CD8-positive, alpha-beta memory T cell (primary cell): Measurements from ENCODE around the gene NUDT1. TPM values are rescaled to one million over a fixed set of nuclear protein-coding genes. Genes with fewer than 3 reads are reported as not detected.

Source experiments
- CTCF ChIA-PET: fragments of 350-600 bp; sonication (Branson Sonifier 250); formaldehyde crosslinking; loops from one replicate; lab custom pipeline; 2021; ENCODE audit warnings: antibody characterized with exemption; lab: Charles Lee
- POLR2A ChIA-PET: fragments of 350-600 bp; sonication (Branson Sonifier 250); formaldehyde crosslinking; loops from one replicate; lab custom pipeline; 2021; ENCODE audit warnings: antibody characterized with exemption; lab: Charles Lee
- DNase-seq, 5 donors: peaks; one replicate each; pipeline versions ENCODE4 v3.0.0 to v3.0.0-alpha.2; 2020 to 2022; ENCODE audit warnings: mixed read lengths in 1 of 5
- H3K27ac ChIP-seq: one replicate; pipeline ENCODE4 v1.7.0; 2013; ENCODE audit warnings: low read depth, mild to moderate bottlenecking, low read length, moderate library complexity
- H3K27me3 ChIP-seq: 2 replicates; pipeline ENCODE4 v1.7.0; 2013; ENCODE audit warnings: low read length, mild to moderate bottlenecking; ENCODE audit not compliant: insufficient read depth, poor library complexity, severe bottlenecking
- H3K36me3 ChIP-seq: 2 replicates; pipeline ENCODE4 v1.7.0; 2013; ENCODE audit warnings: mild to moderate bottlenecking, low read length, moderate library complexity; ENCODE audit not compliant: insufficient read depth
- H3K4me1 ChIP-seq: 2 replicates; pipeline ENCODE4 v1.7.0; 2013; ENCODE audit warnings: mild to moderate bottlenecking, low read length, moderate library complexity; ENCODE audit not compliant: insufficient read depth
- H3K4me3 ChIP-seq: 2 replicates; pipeline ENCODE4 v1.7.0; 2013; ENCODE audit warnings: mild to moderate bottlenecking, low read length
- H3K9me3 ChIP-seq: 2 replicates; pipeline ENCODE4 v1.7.0; 2013; ENCODE audit warnings: mild to moderate bottlenecking, low read length
- H3K27ac Mint-ChIP-seq, 8 donors: one replicate each; pipeline ENCODE4 v1.8.0; 2020 to 2021; ENCODE audit warnings: mixed read lengths in 8 of 8, mild to moderate bottlenecking in 6 of 8, inconsistent platforms in 3 of 8, moderate library complexity in 3 of 8
- H3K27me3 Mint-ChIP-seq, 2 donors: one replicate each; pipeline ENCODE4 v1.8.0; 2020 to 2021; ENCODE audit warnings: mixed read lengths in 2 of 2, mild to moderate bottlenecking in 1 of 2, moderate library complexity in 1 of 2
- H3K36me3 Mint-ChIP-seq, 3 donors: one replicate each; pipeline ENCODE4 v1.8.0; 2020 to 2021; ENCODE audit warnings: mixed read lengths in 3 of 3, inconsistent platforms in 1 of 3, mild to moderate bottlenecking in 1 of 3
- H3K4me1 Mint-ChIP-seq, 3 donors: one replicate each; pipeline ENCODE4 v1.8.0; 2020 to 2021; ENCODE audit warnings: mixed read lengths in 3 of 3, inconsistent platforms in 1 of 3, mild to moderate bottlenecking in 1 of 3
- H3K4me3 Mint-ChIP-seq, 7 donors: one replicate each; pipeline ENCODE4 v1.8.0; 2020 to 2021; ENCODE audit warnings: mixed read lengths in 7 of 7, mild to moderate bottlenecking in 6 of 7, moderate library complexity in 4 of 7, inconsistent platforms in 2 of 7
- H3K9me3 Mint-ChIP-seq, 5 donors: one replicate each; pipeline ENCODE4 v1.8.0; 2020 to 2022; ENCODE audit warnings: mixed read lengths in 5 of 5, mild to moderate bottlenecking in 3 of 5, moderate library complexity in 2 of 5, inconsistent platforms in 1 of 5
- polyA plus RNA-seq: library from polyadenylated mRNA; unstranded; fragments of 300-500 nt; fragmentation: Illumina TruSeq; gene quantifications from one replicate; pipeline ENCODE4 v1.2.3, GENCODE V29; 2021
- total RNA-seq, 2 experiments: library from RNA; stranded (reverse); gene quantifications; one replicate each; pipeline ENCODE4 v1.2.3, GENCODE V29; 2021

NUDT1 gene
- total and polyA plus RNA-seq, 3 experiments from 2014 or later, result 52.7 to 89.8 (median 83.1) TPM

- H3K9me3 ChIP-seq, result no peaks in the 10 kb centered on the region
- Mint-ChIP-seq H3K4me3 (no peak overlapping the region), H3K27me3 (no peaks in the 10 kb centered on the region), H3K27ac (peak overlapping the region in 1 of 8 donors; percentile 14), H3K9me3 (no peaks in the 10 kb centered on the region), H3K4me1 (no peaks in the 10 kb centered on the region), H3K36me3 (peaks cover 0 to 52% (median 12%) of the 10 kb centered on the region in 3 donors)
- H3K27me3 ChIP-seq, result no peaks in the 10 kb centered on the region
- H3K36me3 ChIP-seq, result no peaks in the 10 kb centered on the region
- CTCF ChIA-PET, result no interaction called here
- H3K4me3 ChIP-seq, result no peak overlapping the region
- no peaks in the 10 kb centered on the region for H3K4me1 ChIP-seq
- POLR2A ChIA-PET, result no interaction called here
- H3K27ac ChIP-seq, result no peak overlapping the region
- no peak for DNase-seq
Measured at GRCh38 chr7:2202901-2203765, 38.9 kb upstream of the NUDT1 start.

GRCh38 chr7:2203766-2204300 lies 38.2 kb upstream of the NUDT1 start:
- Mint-ChIP-seq H3K4me3 (no peak overlapping the region), H3K4me1 (no peaks in the 10 kb centered on the region), H3K9me3 (no peaks in the 10 kb centered on the region), H3K27me3 (no peaks in the 10 kb centered on the region), H3K27ac (no peak overlapping the region), H3K36me3 (peaks cover 3 to 59% (median 16%) of the 10 kb centered on the region in 3 donors)
- ChIA-PET CTCF (no interaction called here), POLR2A (interaction anchor here (0.5 kb wide), 1 partner anchor 620 kb away, joined by 5 read pairs; no protein-coding TSS in a partner anchor)
- H3K27me3 ChIP-seq, result no peaks in the 10 kb centered on the region
- DNase-seq, result no peak
- no peaks in the 10 kb centered on the region for H3K9me3 ChIP-seq
- H3K36me3 ChIP-seq, result no peaks in the 10 kb centered on the region
- no peaks in the 10 kb centered on the region for H3K4me1 ChIP-seq
- no peak overlapping the region for H3K27ac ChIP-seq
- no peak overlapping the region for H3K4me3 ChIP-seq

- Mint-ChIP-seq H3K36me3 (peaks cover 5 to 57% (median 17%) of the 10 kb centered on the region in 3 donors), H3K27ac (peak overlapping the region in 1 of 8 donors; percentile 79), H3K9me3 (no peaks in the 10 kb centered on the region), H3K4me1 (no peaks in the 10 kb centered on the region), H3K27me3 (no peaks in the 10 kb centered on the region), H3K4me3 (no peak overlapping the region)
- H3K4me1 ChIP-seq, result no peaks in the 10 kb centered on the region
- H3K27me3 ChIP-seq, result no peaks in the 10 kb centered on the region
- no peaks in the 10 kb centered on the region for H3K9me3 ChIP-seq
- DNase-seq, result no peak
- ChIA-PET CTCF (no interaction called here), POLR2A (no interaction called here)
- no peak overlapping the region for H3K4me3 ChIP-seq
- H3K36me3 ChIP-seq, result no peaks in the 10 kb centered on the region
- H3K27ac ChIP-seq, result no peak overlapping the region
Measured at GRCh38 chr7:2204446-2204845, 37.6 kb upstream of the NUDT1 start.

- Mint-ChIP-seq H3K36me3 (peaks cover 5 to 50% (median 16%) of the 10 kb centered on the region in 3 donors), H3K9me3 (no peaks in the 10 kb centered on the region), H3K4me3 (no peak overlapping the region), H3K27ac (peak overlapping the region in 2 of 8 donors; percentile 20 to 48), H3K27me3 (no peaks in the 10 kb centered on the region), H3K4me1 (no peaks in the 10 kb centered on the region)
- H3K9me3 ChIP-seq, result no peaks in the 10 kb centered on the region
- H3K36me3 ChIP-seq, result no peaks in the 10 kb centered on the region
- ChIA-PET CTCF (no interaction called here), POLR2A (no interaction called here)
- H3K4me3 ChIP-seq, result no peak overlapping the region
- H3K4me1 ChIP-seq, result no peaks in the 10 kb centered on the region
- DNase-seq, result peak in 1 of 5 donors; percentile 26
- H3K27ac ChIP-seq, result no peak overlapping the region
- no peaks in the 10 kb centered on the region for H3K27me3 ChIP-seq
Measured at GRCh38 chr7:2205036-2205780, 36.8 kb upstream of the NUDT1 start.

GRCh38 chr7:2208712-2209111 lies 33.3 kb upstream of the NUDT1 start:
- CTCF ChIA-PET, result no interaction called here
- Mint-ChIP-seq H3K27ac (peak overlapping the region in 1 of 8 donors; percentile 77), H3K9me3 (no peaks in the 10 kb centered on the region), H3K36me3 (peaks cover 12 to 67% (median 22%) of the 10 kb centered on the region in 3 donors), H3K4me3 (no peak overlapping the region), H3K27me3 (no peaks in the 10 kb centered on the region), H3K4me1 (no peaks in the 10 kb centered on the region)
- H3K4me3 ChIP-seq, result no peak overlapping the region
- H3K4me1 ChIP-seq, result no peaks in the 10 kb centered on the region
- H3K9me3 ChIP-seq, result no peaks in the 10 kb centered on the region
- no peaks in the 10 kb centered on the region for H3K36me3 ChIP-seq
- DNase-seq, result peak in 1 of 5 donors; percentile 26
- H3K27ac ChIP-seq, result no peak overlapping the region
- no peaks in the 10 kb centered on the region for H3K27me3 ChIP-seq
- POLR2A ChIA-PET, result no interaction called here

GRCh38 chr7:2209146-2209960 lies 32.7 kb upstream of the NUDT1 start:
- Histone ChIP-seq H3K27me3 (no peaks in the 10 kb centered on the region), H3K4me3 (no peak overlapping the region), H3K36me3 (no peaks in the 10 kb centered on the region), H3K9me3 (no peaks in the 10 kb centered on the region), H3K27ac (no peak overlapping the region), H3K4me1 (no peaks in the 10 kb centered on the region)
- H3K4me3 Mint-ChIP-seq, result no peak overlapping the region
- peaks cover 12 to 71% (median 23%) of the 10 kb centered on the region in 3 donors for H3K36me3 Mint-ChIP-seq
- POLR2A ChIA-PET, result no interaction called here
- peak overlapping the region in 1 of 8 donors; percentile 77 for H3K27ac Mint-ChIP-seq
- H3K4me1 Mint-ChIP-seq, result peaks cover 0 to 3% (median 3%) of the 10 kb centered on the region in 3 donors
- CTCF ChIA-PET, result no interaction called here
- H3K9me3 Mint-ChIP-seq, result no peaks in the 10 kb centered on the region
- no peaks in the 10 kb centered on the region for H3K27me3 Mint-ChIP-seq
- peak; percentile 28 to 59 (median 29) for DNase-seq

- no peaks in the 10 kb centered on the region for H3K27me3 ChIP-seq
- Mint-ChIP-seq H3K9me3 (no peaks in the 10 kb centered on the region), H3K27me3 (no peaks in the 10 kb centered on the region), H3K36me3 (peaks cover 12 to 76% (median 21%) of the 10 kb centered on the region in 3 donors), H3K4me1 (peaks cover 0 to 6% (median 4%) of the 10 kb centered on the region in 3 donors), H3K27ac (no peak overlapping the region), H3K4me3 (no peak overlapping the region)
- ChIA-PET POLR2A (no interaction called here), CTCF (no interaction called here)
- no peak overlapping the region for H3K4me3 ChIP-seq
- H3K36me3 ChIP-seq, result no peaks in the 10 kb centered on the region
- H3K9me3 ChIP-seq, result no peaks in the 10 kb centered on the region
- no peak for DNase-seq
- no peaks in the 10 kb centered on the region for H3K4me1 ChIP-seq
- H3K27ac ChIP-seq, result no peak overlapping the region
Measured at GRCh38 chr7:2209961-2210323, 32.1 kb upstream of the NUDT1 start.
